VCaP (cell line): Measurements from ENCODE around the gene PAQR8.

ENCODE experiments used
- H3K27ac ChIP-seq: fragments of 450-650 bp; 2 replicates; pipeline ENCODE4 v1.5.1; 2017
- CTCF ChIP-seq: fragments of 450-650 bp; conservative IDR thresholded peaks from 2 replicates; pipeline ENCODE4 v1.5.1; 2017; ENCODE audit warnings: mild to moderate bottlenecking, moderate library complexity

Gene PAQR8

GRCh38 chr6:52381249-52381648, 19.3 kb downstream of the PAQR8 start:
- TF ChIP-seq CTCF, result no peak
- no peak overlapping the region for H3K27ac ChIP-seq

GRCh38 chr6:52384145-52384766, 22.3 kb downstream of the PAQR8 start:
- no peak for TF ChIP-seq CTCF
- no peak overlapping the region for H3K27ac ChIP-seq

GRCh38 chr6:52385074-52385473, 23.1 kb downstream of the PAQR8 start:
- no peak for TF ChIP-seq CTCF
- H3K27ac ChIP-seq, result no peak overlapping the region

- H3K27ac ChIP-seq, result peak overlapping the region; percentile 92
Observed at GRCh38 chr6:52388119-52388518, 26.2 kb downstream of the PAQR8 start.

GRCh38 chr6:52388790-52389189, 26.8 kb downstream of the PAQR8 start:
- peak overlapping the region; percentile 92 for H3K27ac ChIP-seq
- no peak for TF ChIP-seq CTCF

GRCh38 chr6:52389264-52389625, 27.3 kb downstream of the PAQR8 start:
- no peak; the same call in 1 of the 2 replicates for TF ChIP-seq CTCF
- peak overlapping the region; percentile 92 for H3K27ac ChIP-seq

GRCh38 chr6:52389626-52390360, 27.8 kb downstream of the PAQR8 start:
- peak; percentile 43; the same call in 1 of the 2 replicates for TF ChIP-seq CTCF
- H3K27ac ChIP-seq, result peak overlapping the region; percentile 92

GRCh38 chr6:52390361-52390727, 28.4 kb downstream of the PAQR8 start:
- H3K27ac ChIP-seq, result peak overlapping the region; percentile 92
- TF ChIP-seq CTCF, result no peak
